Measurements from ENCODE around the gene SMIM11. TPM values are rescaled to one million over a fixed set of nuclear protein-coding genes. Genes with fewer than 3 reads are reported as not detected.

The SMIM11 gene
- total RNA-seq, 1 experiment from 2014 or later = 2.3 TPM

DNA sequence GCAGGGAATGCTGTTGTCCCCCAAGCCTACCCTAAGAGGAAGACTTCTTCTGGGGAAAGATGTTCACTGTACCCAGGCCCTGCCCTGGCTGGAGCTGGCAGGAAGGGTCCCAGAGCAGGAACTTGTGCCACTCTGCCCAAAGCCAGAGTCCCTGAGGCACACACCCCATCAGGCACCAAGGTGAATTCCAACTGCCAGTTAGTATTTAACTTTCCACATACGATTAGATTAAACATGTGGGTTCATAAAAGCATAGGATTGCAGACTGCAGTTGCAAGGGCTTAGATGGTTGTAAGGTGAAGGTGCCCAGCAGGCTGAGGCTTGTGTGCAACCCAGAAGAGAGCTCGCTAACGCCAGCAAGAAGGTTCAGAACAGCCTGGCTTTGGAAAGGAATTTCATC lies 11.6 kb upstream of the SMIM11 start, which contains the start of gene KCNE2:
KCNE2 (plus strand) TSS at position 274 of the 400 bp plus-strand sequence. CDS start 6,473 bp downstream, outside the sequence.
- Histone ChIP-seq H3K27me3 (ENCODE audit: insufficient read depth, low read length) (no peaks in the 10 kb centered on the region), H3K79me2 (ENCODE audit: insufficient read depth, low read length) (no peaks in the 10 kb centered on the region), H3K14ac (ENCODE audit: insufficient read depth, low read length) (no peak within 1 kb of the TSS; the same call in 1 of the 2 replicates), H2BK20ac (ENCODE audit: low read depth, low read length, poor library complexity, severe bottlenecking) (no peak within 1 kb of the TSS), H2BK120ac (ENCODE audit: low read depth, low read length, poor library complexity, severe bottlenecking) (no peak within 1 kb of the TSS), H3K56ac (ENCODE audit: insufficient read length, low read depth, low read length) (no peak within 1 kb of the TSS), H3K9me3 (ENCODE audit: control insufficient read depth, low read depth, low read length) (no peaks in the 10 kb centered on the region), H4K5ac (ENCODE audit: insufficient read length, low read depth, low read length) (no peak within 1 kb of the TSS), H3K18ac (ENCODE audit: insufficient read length, low read depth, low read length) (no peak within 1 kb of the TSS), H2BK5ac (ENCODE audit: insufficient read length, low read length) (no peak within 1 kb of the TSS), H3K79me1 (ENCODE audit: insufficient read depth, low read depth, low read length, poor library complexity, severe bottlenecking) (no peaks in the 10 kb centered on the region), H2AFZ (ENCODE audit: low read length) (no peak within 1 kb of the TSS), H3K4me1 (ENCODE audit: insufficient read depth, low read length) (no peaks in the 10 kb centered on the region), H4K91ac (ENCODE audit: insufficient read length, low read depth, low read length) (no peak within 1 kb of the TSS), H3T11ph (ENCODE audit: low read length) (no peak within 1 kb of the TSS), H3K4ac (ENCODE audit: low read depth, low read length) (no peak within 1 kb of the TSS), H3K23ac (ENCODE audit: insufficient read length, low read depth, low read length) (no peak within 1 kb of the TSS), H2BK15ac (ENCODE audit: low read depth, low read length) (no peak within 1 kb of the TSS), H3K23me2 (ENCODE audit: insufficient read length, low read depth, low read length, poor library complexity, severe bottlenecking) (no peaks in the 10 kb centered on the region), H3K9ac (ENCODE audit: extremely low read depth, insufficient read length, low read length) (no peak within 1 kb of the TSS), H4K8ac (replicated peaks; ENCODE audit: insufficient read length, low read depth, low read length) (no peak within 1 kb of the TSS), H3K27ac (ENCODE audit: insufficient read length, low read depth, low read length) (no peak within 1 kb of the TSS), H4K20me1 (ENCODE audit: control insufficient read depth, insufficient read depth, insufficient read length) (no peaks in the 10 kb centered on the region), H2BK12ac (ENCODE audit: insufficient read length, low read depth, low read length) (no peak within 1 kb of the TSS), H3K4me2 (ENCODE audit: insufficient read depth, insufficient read length, low read length) (no peak within 1 kb of the TSS), H2AK5ac (ENCODE audit: insufficient read length, low read length) (no peak within 1 kb of the TSS)
- H3K4me3 Mint-ChIP-seq = no peak within 1 kb of the TSS
- TF ChIP-seq, protein P1, sequence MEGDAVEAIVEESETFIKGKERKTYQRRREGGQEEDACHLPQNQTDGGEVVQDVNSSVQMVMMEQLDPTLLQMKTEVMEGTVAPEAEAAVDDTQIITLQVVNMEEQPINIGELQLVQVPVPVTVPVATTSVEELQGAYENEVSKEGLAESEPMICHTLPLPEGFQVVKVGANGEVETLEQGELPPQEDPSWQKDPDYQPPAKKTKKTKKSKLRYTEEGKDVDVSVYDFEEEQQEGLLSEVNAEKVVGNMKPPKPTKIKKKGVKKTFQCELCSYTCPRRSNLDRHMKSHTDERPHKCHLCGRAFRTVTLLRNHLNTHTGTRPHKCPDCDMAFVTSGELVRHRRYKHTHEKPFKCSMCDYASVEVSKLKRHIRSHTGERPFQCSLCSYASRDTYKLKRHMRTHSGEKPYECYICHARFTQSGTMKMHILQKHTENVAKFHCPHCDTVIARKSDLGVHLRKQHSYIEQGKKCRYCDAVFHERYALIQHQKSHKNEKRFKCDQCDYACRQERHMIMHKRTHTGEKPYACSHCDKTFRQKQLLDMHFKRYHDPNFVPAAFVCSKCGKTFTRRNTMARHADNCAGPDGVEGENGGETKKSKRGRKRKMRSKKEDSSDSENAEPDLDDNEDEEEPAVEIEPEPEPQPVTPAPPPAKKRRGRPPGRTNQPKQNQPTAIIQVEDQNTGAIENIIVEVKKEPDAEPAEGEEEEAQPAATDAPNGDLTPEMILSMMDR (conservative IDR thresholded peaks at IDR 0.05) = no peak
- no peak within 1 kb of the TSS for H3K27ac Mint-ChIP-seq
- peaks cover 2 to 3% of the 10 kb centered on the region in 2 experiments; a peak in 2 of 5 replicates for H3K9me3 Mint-ChIP-seq
- H3K36me3 Mint-ChIP-seq (ENCODE audit: insufficient read depth in 1 of 3, low read depth in 3 of 3) = peaks cover 0 to 4% (median 0%) of the 10 kb centered on the region in 3 experiments; a peak in 2 of 7 replicates
- DNase-seq = no peak
- WGBS (ENCODE audit: extremely low coverage, insufficient read length, low lambda C conversion rate) = no CpG with 5 or more reads among the region's 3 CpGs
- no peaks in the 10 kb centered on the region; the same call in 1 of the 2 replicates for H3K27me3 Mint-ChIP-seq (ENCODE audit: low read depth)
- H3K4me1 Mint-ChIP-seq = peaks cover 9 to 10% of the 10 kb centered on the region in 2 experiments

Data from H9 (cell line).